GM23338 (cell line): ENCODE data around the gene SBF2. TPM values are rescaled to one million over a fixed set of nuclear protein-coding genes. Genes with fewer than 3 reads are reported as not detected.

Source experiments
- ATAC-seq: fragments of 200-7000 bp; cut with Tn5 transposase; 3 replicates; pipeline ENCODE4 v1.9.1; 2020
- DNase-seq: peaks from one replicate; pipeline ENCODE4 v3.0.0-alpha.2; 2015; ENCODE audit warnings: low spot score
- H2AFZ ChIP-seq: fragments of 200-600 bp; sonication (generic); 2 replicates; pipeline ENCODE4 v1.8.0; 2016; ENCODE audit warnings: antibody characterized with exemption, mild to moderate bottlenecking, moderate library complexity
- H3F3A ChIP-seq: fragments of 200-600 bp; sonication (generic); replicated peaks from 2 replicates; pipeline ENCODE4 v1.8.0; 2017; ENCODE audit warnings: antibody characterized with exemption, mixed run types, low read depth
- H3K27ac ChIP-seq: fragments of 200-600 bp; sonication (generic); 2 replicates; pipeline ENCODE4 v1.6.1; 2016; ENCODE audit warnings: low read depth
- H3K27me3 ChIP-seq: fragments of 200-600 bp; sonication (generic); 2 replicates; pipeline ENCODE4 v1.8.0; 2016; ENCODE audit warnings: mild to moderate bottlenecking, mixed run types, moderate library complexity; ENCODE audit not compliant: insufficient read depth
- H3K36me3 ChIP-seq: fragments of 200-600 bp; sonication (generic); 2 replicates; pipeline ENCODE4 v1.8.0; 2016; ENCODE audit warnings: mild to moderate bottlenecking; ENCODE audit not compliant: insufficient read depth
- H3K4me1 ChIP-seq: fragments of 200-600 bp; sonication (generic); 2 replicates; pipeline ENCODE4 v1.8.0; 2016; ENCODE audit warnings: mild to moderate bottlenecking, moderate library complexity; ENCODE audit not compliant: insufficient read depth
- H3K4me2 ChIP-seq: fragments of 200-600 bp; sonication (generic); 2 replicates; pipeline ENCODE4 v1.7.1; 2017; ENCODE audit warnings: mixed run types
- H3K4me3 ChIP-seq: fragments of 200-600 bp; sonication (generic); 2 replicates; pipeline ENCODE4 v1.6.1; 2016; ENCODE audit warnings: mixed run types
- H3K79me2 ChIP-seq: fragments of 200-600 bp; sonication (generic); replicated peaks from 2 replicates; pipeline ENCODE4 v1.8.0; 2017; ENCODE audit warnings: mild to moderate bottlenecking; ENCODE audit not compliant: insufficient read depth
- H3K9me2 ChIP-seq: fragments of 200-600 bp; sonication (generic); 2 replicates; pipeline ENCODE4 v1.8.0; 2017; ENCODE audit not compliant: insufficient read depth
- H4K20me1 ChIP-seq: fragments of 200-600 bp; sonication (generic); replicated peaks from 2 replicates; pipeline ENCODE4 v1.8.0; 2017; ENCODE audit warnings: mild to moderate bottlenecking; ENCODE audit not compliant: insufficient read depth
- H3K27ac Mint-ChIP-seq: 2 replicates; pipeline ENCODE4 v1.8.0; 2020; ENCODE audit warnings: inconsistent platforms, mild to moderate bottlenecking, moderate library complexity, mixed read lengths
- H3K27me3 Mint-ChIP-seq: 3 replicates; pipeline ENCODE4 v1.8.0; 2022; ENCODE audit warnings: low read depth, mild to moderate bottlenecking, moderate library complexity, mixed read lengths, inconsistent platforms; ENCODE audit not compliant: insufficient read depth, poor library complexity
- H3K36me3 Mint-ChIP-seq: 3 replicates; pipeline ENCODE4 v1.8.0; 2021; ENCODE audit warnings: low read depth, mild to moderate bottlenecking, inconsistent platforms, moderate library complexity, mixed read lengths
- H3K4me1 Mint-ChIP-seq: 3 replicates; pipeline ENCODE4 v1.8.0; 2020; ENCODE audit warnings: mild to moderate bottlenecking, inconsistent platforms, mixed read lengths
- H3K4me3 Mint-ChIP-seq: 3 replicates; pipeline ENCODE4 v1.8.0; 2021; ENCODE audit warnings: moderate library complexity, mild to moderate bottlenecking, inconsistent platforms, mixed read lengths
- H3K9me3 Mint-ChIP-seq: 3 replicates; pipeline ENCODE4 v1.8.0; 2020; ENCODE audit warnings: moderate library complexity, mild to moderate bottlenecking, inconsistent platforms, mixed read lengths
- CTCF ChIP-seq, 2 experiments: fragments of 200-600 bp in 1 of 2; sonication (generic) in 1 of 2; conservative IDR thresholded peaks; 2 replicates each; pipeline versions ENCODE4 v1.5.1 to v1.6.1; 2016 to 2017; ENCODE audit warnings: antibody characterized with exemption in 2 of 2, low read depth in 2 of 2, mild to moderate bottlenecking in 2 of 2, moderate library complexity in 1 of 2
- EZH2 ChIP-seq: fragments of 200-600 bp; sonication (generic); IDR thresholded peaks from one replicate; pipeline ENCODE4 v1.8.0; 2017; ENCODE audit warnings: antibody characterized with exemption, mild to moderate bottlenecking, low read depth; ENCODE audit not compliant: unreplicated experiment
- EZH2phosphoT487 ChIP-seq: fragments of 200-600 bp; sonication (generic); IDR thresholded peaks from one replicate; pipeline ENCODE4 v1.8.1; 2018; ENCODE audit warnings: antibody characterized with exemption; ENCODE audit not compliant: unreplicated experiment
- JUNB ChIP-seq: IDR thresholded peaks from one replicate; pipeline ENCODE4 v1.6.1; 2016; ENCODE audit warnings: antibody characterized with exemption; ENCODE audit not compliant: unreplicated experiment
- NANOG ChIP-seq: IDR thresholded peaks from 2 replicates; pipeline ENCODE4 v1.6.1; 2016; ENCODE audit warnings: antibody characterized with exemption, borderline replicate concordance
- POLR2AphosphoS5 ChIP-seq: IDR thresholded peaks from 2 replicates; pipeline ENCODE4 v1.6.1; 2016; ENCODE audit warnings: antibody characterized with exemption, low read depth
- REST ChIP-seq: IDR thresholded peaks from one replicate; pipeline ENCODE4 v1.6.1; 2018; ENCODE audit warnings: antibody characterized with exemption; ENCODE audit not compliant: unreplicated experiment
- STAT1 ChIP-seq: IDR thresholded peaks from one replicate; pipeline ENCODE4 v1.6.1; 2016; ENCODE audit warnings: antibody characterized with exemption; ENCODE audit not compliant: unreplicated experiment
- ZNF114 ChIP-seq: fragments of 250-450 bp; sonication (Bioruptor Pico); IDR thresholded peaks from 2 replicates; pipeline ENCODE4 v1.5.0; 2020; ENCODE audit warnings: mild to moderate bottlenecking, moderate library complexity
- polyA plus RNA-seq: library from polyadenylated mRNA; unstranded; fragments of >200 nt; fragmentation: Nextera tagmentation; extraction: Ambion mirVana; gene quantifications from 2 replicates; pipeline ENCODE4 v1.2.1, GENCODE V29; 2016
- total RNA-seq: library from RNA; depleted of rRNA; stranded (reverse); fragments of >200 nt; shearing (Covaris generic); gene quantifications from 2 replicates; pipeline ENCODE4 v1.2.3, GENCODE V29; 2014
- TF ChIP-seq, protein P1 (sequence below): fragments of 250-450 bp; sonication (Bioruptor Pico); IDR thresholded peaks from 2 replicates; pipeline ENCODE4 v1.5.0; 2020; ENCODE audit warnings: mild to moderate bottlenecking, moderate library complexity

The SBF2 gene
- total and polyA plus RNA-seq, 2 experiments from 2014 or later: 25.6 to 53.5 TPM

- TF ChIP-seq, protein P1, sequence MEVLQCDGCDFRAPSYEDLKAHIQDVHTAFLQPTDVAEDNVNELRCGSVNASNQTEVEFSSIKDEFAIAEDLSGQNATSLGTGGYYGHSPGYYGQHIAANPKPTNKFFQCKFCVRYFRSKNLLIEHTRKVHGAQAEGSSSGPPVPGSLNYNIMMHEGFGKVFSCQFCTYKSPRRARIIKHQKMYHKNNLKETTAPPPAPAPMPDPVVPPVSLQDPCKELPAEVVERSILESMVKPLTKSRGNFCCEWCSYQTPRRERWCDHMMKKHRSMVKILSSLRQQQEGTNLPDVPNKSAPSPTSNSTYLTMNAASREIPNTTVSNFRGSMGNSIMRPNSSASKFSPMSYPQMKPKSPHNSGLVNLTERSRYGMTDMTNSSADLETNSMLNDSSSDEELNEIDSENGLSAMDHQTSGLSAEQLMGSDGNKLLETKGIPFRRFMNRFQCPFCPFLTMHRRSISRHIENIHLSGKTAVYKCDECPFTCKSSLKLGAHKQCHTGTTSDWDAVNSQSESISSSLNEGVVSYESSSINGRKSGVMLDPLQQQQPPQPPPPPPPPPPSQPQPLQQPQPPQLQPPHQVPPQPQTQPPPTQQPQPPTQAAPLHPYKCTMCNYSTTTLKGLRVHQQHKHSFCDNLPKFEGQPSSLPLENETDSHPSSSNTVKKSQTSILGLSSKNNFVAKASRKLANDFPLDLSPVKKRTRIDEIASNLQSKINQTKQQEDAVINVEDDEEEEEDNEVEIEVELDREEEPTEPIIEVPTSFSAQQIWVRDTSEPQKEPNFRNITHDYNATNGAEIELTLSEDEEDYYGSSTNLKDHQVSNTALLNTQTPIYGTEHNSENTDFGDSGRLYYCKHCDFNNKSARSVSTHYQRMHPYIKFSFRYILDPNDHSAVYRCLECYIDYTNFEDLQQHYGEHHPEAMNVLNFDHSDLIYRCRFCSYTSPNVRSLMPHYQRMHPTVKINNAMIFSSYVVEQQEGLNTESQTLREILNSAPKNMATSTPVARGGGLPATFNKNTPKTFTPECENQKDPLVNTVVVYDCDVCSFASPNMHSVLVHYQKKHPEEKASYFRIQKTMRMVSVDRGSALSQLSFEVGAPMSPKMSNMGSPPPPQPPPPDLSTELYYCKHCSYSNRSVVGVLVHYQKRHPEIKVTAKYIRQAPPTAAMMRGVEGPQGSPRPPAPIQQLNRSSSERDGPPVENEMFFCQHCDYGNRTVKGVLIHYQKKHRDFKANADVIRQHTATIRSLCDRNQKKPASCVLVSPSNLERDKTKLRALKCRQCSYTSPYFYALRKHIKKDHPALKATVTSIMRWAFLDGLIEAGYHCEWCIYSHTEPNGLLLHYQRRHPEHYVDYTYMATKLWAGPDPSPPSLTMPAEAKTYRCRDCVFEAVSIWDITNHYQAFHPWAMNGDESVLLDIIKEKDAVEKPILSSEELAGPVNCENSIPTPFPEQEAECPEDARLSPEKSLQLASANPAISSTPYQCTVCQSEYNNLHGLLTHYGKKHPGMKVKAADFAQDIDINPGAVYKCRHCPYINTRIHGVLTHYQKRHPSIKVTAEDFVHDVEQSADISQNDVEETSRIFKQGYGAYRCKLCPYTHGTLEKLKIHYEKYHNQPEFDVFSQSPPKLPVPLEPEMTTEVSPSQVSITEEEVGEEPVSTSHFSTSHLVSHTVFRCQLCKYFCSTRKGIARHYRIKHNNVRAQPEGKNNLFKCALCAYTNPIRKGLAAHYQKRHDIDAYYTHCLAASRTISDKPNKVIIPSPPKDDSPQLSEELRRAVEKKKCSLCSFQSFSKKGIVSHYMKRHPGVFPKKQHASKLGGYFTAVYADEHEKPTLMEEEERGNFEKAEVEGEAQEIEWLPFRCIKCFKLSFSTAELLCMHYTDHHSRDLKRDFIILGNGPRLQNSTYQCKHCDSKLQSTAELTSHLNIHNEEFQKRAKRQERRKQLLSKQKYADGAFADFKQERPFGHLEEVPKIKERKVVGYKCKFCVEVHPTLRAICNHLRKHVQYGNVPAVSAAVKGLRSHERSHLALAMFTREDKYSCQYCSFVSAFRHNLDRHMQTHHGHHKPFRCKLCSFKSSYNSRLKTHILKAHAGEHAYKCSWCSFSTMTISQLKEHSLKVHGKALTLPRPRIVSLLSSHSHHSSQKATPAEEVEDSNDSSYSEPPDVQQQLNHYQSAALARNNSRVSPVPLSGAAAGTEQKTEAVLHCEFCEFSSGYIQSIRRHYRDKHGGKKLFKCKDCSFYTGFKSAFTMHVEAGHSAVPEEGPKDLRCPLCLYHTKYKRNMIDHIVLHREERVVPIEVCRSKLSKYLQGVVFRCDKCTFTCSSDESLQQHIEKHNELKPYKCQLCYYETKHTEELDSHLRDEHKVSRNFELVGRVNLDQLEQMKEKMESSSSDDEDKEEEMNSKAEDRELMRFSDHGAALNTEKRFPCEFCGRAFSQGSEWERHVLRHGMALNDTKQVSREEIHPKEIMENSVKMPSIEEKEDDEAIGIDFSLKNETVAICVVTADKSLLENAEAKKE (CRISPR knock-in tag): no peak
Observed at GRCh38 chr11:9839550-9839949, 454.5 kb downstream of the SBF2 start (continued).

DNA sequence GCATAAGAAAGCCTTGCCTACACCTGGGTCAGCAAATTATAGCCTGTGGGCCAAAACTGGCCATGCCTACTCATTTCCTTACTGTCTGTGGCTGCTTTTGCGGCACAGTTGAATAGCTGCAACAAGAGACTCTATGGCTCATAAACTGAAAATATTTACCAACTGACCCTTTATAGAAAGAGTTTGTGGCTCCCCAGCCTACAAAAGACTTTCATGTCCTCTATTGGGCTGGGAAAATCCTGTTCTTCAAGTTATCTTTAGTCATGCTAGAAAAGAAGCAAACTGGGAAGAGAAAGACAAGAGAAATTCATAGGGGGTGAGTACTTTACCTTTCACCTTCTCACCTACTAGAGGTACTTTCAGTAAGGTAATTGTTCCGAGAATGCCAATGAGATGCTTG, 455.1 kb downstream of the SBF2 start:
- peak overlapping the region; percentile 87 for H3K27ac Mint-ChIP-seq
- H3K4me3 Mint-ChIP-seq: no peak overlapping the region; the same call in 2 of the 3 replicates
- Histone ChIP-seq H3K79me2 (no peaks in the 10 kb centered on the region), H3K4me1 (peaks cover 7% of the 10 kb centered on the region; the same call in 1 of the 2 replicates), H2AFZ (no peak overlapping the region), H3F3A (no peaks in the 10 kb centered on the region), H3K4me2 (no peak overlapping the region), H3K9me2 (no peaks in the 10 kb centered on the region), H4K20me1 (no peaks in the 10 kb centered on the region), H3K27me3 (no peaks in the 10 kb centered on the region), H3K27ac (peak overlapping the region; percentile 41), H3K4me3 (no peak overlapping the region), H3K36me3 (no peaks in the 10 kb centered on the region)
- H3K36me3 Mint-ChIP-seq: 0 out of 3 replicates have a peak, but pooled peaks cover 2% of the 10 kb centered on the region
- no peaks in the 10 kb centered on the region for H3K9me3 Mint-ChIP-seq
- DNase-seq (peak; percentile 40), ATAC-seq (peak; percentile 84)
- peaks cover 3% of the 10 kb centered on the region for H3K27me3 Mint-ChIP-seq
- peaks cover 13% of the 10 kb centered on the region for H3K4me1 Mint-ChIP-seq
- TF ChIP-seq JUNB: no peak
- TF ChIP-seq REST: no peak
- no peak for TF ChIP-seq ZNF114 (CRISPR knock-in tag)
- no peak for TF ChIP-seq POLR2AphosphoS5
- TF ChIP-seq STAT1: no peak
- no peak for TF ChIP-seq CTCF (conservative IDR thresholded peaks at IDR 0.05; ENCODE audit: low read depth in 2 of 2)
- TF ChIP-seq EZH2phosphoT487: no peak
- no peak for TF ChIP-seq NANOG
- TF ChIP-seq EZH2: no peak
